PC-3 (cell line): ENCODE measurements around the gene SMARCD3. TPM values are rescaled to one million over a fixed set of nuclear protein-coding genes. Genes with fewer than 3 reads are reported as not detected.

Experiments
- ATAC-seq: fragments of 200-7000 bp; cut with Tn5 transposase; 2 replicates; pipeline ENCODE4 v1.9.1; 2020; ENCODE audit warnings: mild to moderate bottlenecking, moderate library complexity
- BruUV-seq: library from RNA; stranded (reverse); fragments of 400-500 nt; replicated peaks from 2 replicates; lab custom pipeline; 2021; lab: Mats Ljungman, UMichigan
- CTCF ChIA-PET: fragments of 300-600 bp; sonication (Branson Sonifier 250); formaldehyde crosslinking; loops from one replicate; lab custom pipeline; 2022; ENCODE audit warnings: antibody characterized with exemption; lab: Charles Lee
- POLR2A ChIA-PET: fragments of 300-600 bp; sonication (Branson Sonifier 250); formaldehyde crosslinking; loops from one replicate; lab custom pipeline; 2022; ENCODE audit warnings: antibody characterized with exemption; ENCODE audit not compliant: unreplicated experiment; lab: Charles Lee
- DNase-seq: peaks from one replicate; pipeline ENCODE4 v3.0.0-alpha.2; 2015
- H2AFZ ChIP-seq: fragments of 300-600 bp; sonication (generic); 2 replicates; pipeline ENCODE4 v1.6.0; 2016; ENCODE audit warnings: antibody characterized with exemption, low read length
- H3F3A ChIP-seq: fragments of 300-600 bp; sonication (generic); one replicate; pipeline ENCODE4 v1.6.0; 2017; ENCODE audit warnings: antibody characterized with exemption, low read length, control low read depth, mild to moderate bottlenecking; ENCODE audit not compliant: unreplicated experiment
- H3K27ac ChIP-seq: fragments of 300-600 bp; sonication (generic); 2 replicates; pipeline ENCODE4 v1.5.1; 2016; ENCODE audit warnings: mild to moderate bottlenecking, low read length
- H3K27me3 ChIP-seq: fragments of 300-600 bp; sonication (generic); 2 replicates; pipeline ENCODE4 v1.6.1; 2016; ENCODE audit warnings: low read length, mixed read lengths
- H3K36me3 ChIP-seq: fragments of 300-600 bp; sonication (generic); 2 replicates; pipeline ENCODE4 v1.6.1; 2016; ENCODE audit warnings: low read depth, mixed run types, low read length, mixed read lengths
- H3K4me1 ChIP-seq: fragments of 300-600 bp; sonication (generic); 2 replicates; pipeline ENCODE4 v1.5.1; 2016; ENCODE audit warnings: low read length; ENCODE audit not compliant: insufficient read depth
- H3K4me2 ChIP-seq: fragments of 300-600 bp; sonication (generic); 2 replicates; pipeline ENCODE4 v1.6.0; 2016; ENCODE audit warnings: low read length
- H3K4me3 ChIP-seq: fragments of 300-600 bp; sonication (generic); 2 replicates; pipeline ENCODE4 v1.5.1; 2016; ENCODE audit warnings: mild to moderate bottlenecking, low read length, mixed read lengths
- H3K79me2 ChIP-seq: fragments of 300-600 bp; sonication (generic); 2 replicates; pipeline ENCODE4 v1.6.1; 2017; ENCODE audit warnings: low read length, mixed read lengths
- H3K9ac ChIP-seq: fragments of 300-600 bp; sonication (generic); 2 replicates; pipeline ENCODE4 v1.6.0; 2016; ENCODE audit warnings: mild to moderate bottlenecking, low read length
- H3K9me2 ChIP-seq: fragments of 300-600 bp; sonication (generic); replicated peaks from 2 replicates; pipeline ENCODE4 v1.6.1; 2016; ENCODE audit warnings: mixed run types, low read length, mixed read lengths
- H3K9me3 ChIP-seq: fragments of 300-600 bp; sonication (generic); 2 replicates; pipeline ENCODE4 v1.6.1; 2016; ENCODE audit warnings: low read length, mixed read lengths
- H4K20me1 ChIP-seq: fragments of 300-600 bp; sonication (generic); 2 replicates; pipeline ENCODE4 v1.6.1; 2016; ENCODE audit warnings: low read length, mixed read lengths
- EZH2 ChIP-seq: fragments of 300-600 bp; sonication (generic); IDR thresholded peaks from one replicate; pipeline ENCODE4 v1.6.1; 2017; ENCODE audit warnings: antibody characterized with exemption, mild to moderate bottlenecking, low read length; ENCODE audit not compliant: unreplicated experiment
- EZH2phosphoT487 ChIP-seq: fragments of 300-600 bp; sonication (generic); IDR thresholded peaks from 2 replicates; pipeline ENCODE4 v1.6.1; 2018; ENCODE audit warnings: mild to moderate bottlenecking, antibody characterized with exemption, low read length, borderline replicate concordance
- intact Hi-C: fragments of 100-400 bp; cut with micrococcal nuclease; formaldehyde crosslinking; loops from 2 replicates; pipeline ENCODE4 v1.9.0; 2023
- total RNA-seq: library from RNA; depleted of rRNA; stranded (reverse); fragments of >200 nt; gene quantifications from 2 replicates; pipeline ENCODE4 v1.2.3, GENCODE V29; 2014
- TF ChIP-seq, protein P1 (sequence below): fragments of 300-600 bp; sonication (generic); conservative IDR thresholded peaks from 2 replicates; pipeline ENCODE4 v1.5.1; 2017; ENCODE audit warnings: antibody characterized with exemption, low read depth, mild to moderate bottlenecking, low read length

SMARCD3 gene
- total RNA-seq, 1 experiment from 2014 or later: 9.1 TPM

DNA sequence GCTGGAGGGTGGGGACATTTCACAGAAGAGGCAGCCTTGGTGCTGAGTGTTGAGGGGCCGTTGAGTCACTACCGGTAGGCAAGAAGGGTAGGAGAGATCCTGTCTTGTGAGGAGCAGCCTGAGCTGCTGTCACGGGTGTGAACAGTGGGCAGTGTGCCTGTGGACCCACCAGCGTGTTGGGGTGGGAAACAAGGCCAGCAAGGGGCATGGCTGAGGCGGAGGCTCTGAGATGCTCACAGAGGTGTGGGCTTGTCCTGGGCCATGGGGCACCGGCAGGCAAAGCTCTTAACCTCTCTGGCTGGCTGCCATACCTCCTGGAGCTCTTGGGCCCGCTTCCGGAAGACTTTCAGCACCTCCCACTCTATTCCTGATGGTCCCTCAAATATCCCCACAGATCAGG is 33.6 kb upstream of the SMARCD3 start:
- no peak overlapping the region for H3K4me2 ChIP-seq
- ChIA-PET POLR2A (no interaction called here), CTCF (no interaction called here)
- no peak overlapping the region for H3K27ac ChIP-seq
- no TSS peak for BruUV-seq
- H3K36me3 ChIP-seq: no peaks in the 10 kb centered on the region
- TF ChIP-seq EZH2phosphoT487 (no peak), EZH2 (no peak)
- TF ChIP-seq, protein P1, sequence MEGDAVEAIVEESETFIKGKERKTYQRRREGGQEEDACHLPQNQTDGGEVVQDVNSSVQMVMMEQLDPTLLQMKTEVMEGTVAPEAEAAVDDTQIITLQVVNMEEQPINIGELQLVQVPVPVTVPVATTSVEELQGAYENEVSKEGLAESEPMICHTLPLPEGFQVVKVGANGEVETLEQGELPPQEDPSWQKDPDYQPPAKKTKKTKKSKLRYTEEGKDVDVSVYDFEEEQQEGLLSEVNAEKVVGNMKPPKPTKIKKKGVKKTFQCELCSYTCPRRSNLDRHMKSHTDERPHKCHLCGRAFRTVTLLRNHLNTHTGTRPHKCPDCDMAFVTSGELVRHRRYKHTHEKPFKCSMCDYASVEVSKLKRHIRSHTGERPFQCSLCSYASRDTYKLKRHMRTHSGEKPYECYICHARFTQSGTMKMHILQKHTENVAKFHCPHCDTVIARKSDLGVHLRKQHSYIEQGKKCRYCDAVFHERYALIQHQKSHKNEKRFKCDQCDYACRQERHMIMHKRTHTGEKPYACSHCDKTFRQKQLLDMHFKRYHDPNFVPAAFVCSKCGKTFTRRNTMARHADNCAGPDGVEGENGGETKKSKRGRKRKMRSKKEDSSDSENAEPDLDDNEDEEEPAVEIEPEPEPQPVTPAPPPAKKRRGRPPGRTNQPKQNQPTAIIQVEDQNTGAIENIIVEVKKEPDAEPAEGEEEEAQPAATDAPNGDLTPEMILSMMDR: no peak
- H3F3A ChIP-seq: no peaks in the 10 kb centered on the region
- H3K9ac ChIP-seq: no peak overlapping the region
- no peaks in the 10 kb centered on the region; the same call in 1 of the 2 replicates for H3K4me1 ChIP-seq
- H2AFZ ChIP-seq: no peak overlapping the region
- H3K9me3 ChIP-seq: no peaks in the 10 kb centered on the region
- H3K79me2 ChIP-seq: no peaks in the 10 kb centered on the region
- peaks cover 23% of the 10 kb centered on the region for H3K27me3 ChIP-seq
- intact Hi-C loops: no loop called here
- no peaks in the 10 kb centered on the region for H3K9me2 ChIP-seq
- no peak overlapping the region for H3K4me3 ChIP-seq
- H4K20me1 ChIP-seq: no peaks in the 10 kb centered on the region
- no peak for DNase-seq
- no peak for ATAC-seq

- Histone ChIP-seq H3K27me3 (peaks cover 23% of the 10 kb centered on the region), H3K36me3 (no peaks in the 10 kb centered on the region), H3K4me1 (no peaks in the 10 kb centered on the region; the same call in 1 of the 2 replicates), H3K9ac (no peak overlapping the region), H4K20me1 (no peaks in the 10 kb centered on the region), H3K79me2 (no peaks in the 10 kb centered on the region), H3K4me3 (no peak overlapping the region), H3F3A (no peaks in the 10 kb centered on the region), H3K9me2 (no peaks in the 10 kb centered on the region), H3K27ac (no peak overlapping the region), H3K9me3 (no peaks in the 10 kb centered on the region), H3K4me2 (no peak overlapping the region), H2AFZ (no peak overlapping the region)
- DNase-seq (no peak), ATAC-seq (no peak)
- POLR2A ChIA-PET: no interaction called here
- CTCF ChIA-PET: no interaction called here
- no peak for TF ChIP-seq EZH2phosphoT487
- TF ChIP-seq, protein P1: no peak
- no peak for TF ChIP-seq EZH2
- intact Hi-C loops: no loop called here
- no TSS peak for BruUV-seq
Observed at GRCh38 chr7:151281686-151282085, 33.2 kb upstream of the SMARCD3 start.

DNA sequence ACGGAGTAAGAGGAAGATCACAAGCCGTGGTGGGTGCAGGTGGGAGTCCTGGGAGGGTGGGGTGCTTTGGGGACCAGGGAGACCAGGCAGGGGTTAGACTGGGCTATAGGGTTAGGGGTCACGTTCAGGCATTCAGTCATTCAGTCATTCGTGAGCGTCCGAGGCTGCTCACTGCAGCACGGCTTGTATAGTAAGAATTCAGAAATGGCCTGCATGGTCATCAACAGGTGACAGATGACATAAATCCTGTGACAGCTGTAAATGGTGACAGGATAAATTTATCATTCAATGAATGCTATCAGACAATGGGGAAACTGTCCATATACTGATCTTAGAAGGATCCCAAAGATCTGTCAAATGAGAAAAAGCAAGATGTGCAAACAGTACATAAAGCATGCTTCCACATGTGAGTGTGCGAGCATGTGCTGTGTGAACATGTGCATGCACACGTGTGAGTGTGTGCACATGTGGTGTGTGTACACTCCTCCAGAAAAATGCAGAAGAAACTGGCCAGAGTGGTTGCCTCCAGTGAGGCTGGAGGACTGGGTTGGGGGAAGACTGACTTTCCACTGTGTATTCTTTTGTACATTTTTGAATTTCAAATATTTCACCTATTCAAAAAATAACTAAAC is 32.0 kb upstream of the SMARCD3 start:
- DNase-seq (no peak), ATAC-seq (no peak)
- Histone ChIP-seq H3K9me3 (no peaks in the 10 kb centered on the region), H3K4me3 (no peak overlapping the region), H3K27ac (no peak overlapping the region), H3K79me2 (no peaks in the 10 kb centered on the region), H4K20me1 (no peaks in the 10 kb centered on the region), H3K4me2 (no peak overlapping the region), H3K27me3 (peaks cover 15% of the 10 kb centered on the region), H3K36me3 (no peaks in the 10 kb centered on the region), H3F3A (no peaks in the 10 kb centered on the region), H3K9ac (no peak overlapping the region), H3K9me2 (no peaks in the 10 kb centered on the region), H2AFZ (no peak overlapping the region), H3K4me1 (no peaks in the 10 kb centered on the region; the same call in 1 of the 2 replicates)
- no peak for TF ChIP-seq EZH2
- TF ChIP-seq, protein P1: no peak
- no peak for TF ChIP-seq EZH2phosphoT487
- CTCF ChIA-PET: no interaction called here
- intact Hi-C loops: no loop called here
- no TSS peak for BruUV-seq
- POLR2A ChIA-PET: no interaction called here
